DOHH2 (cell line): ENCODE measurements around the gene MB21D2.

ENCODE experiments used
- CTCF ChIP-seq: fragments of 200-600 bp; sonication (generic); IDR thresholded peaks from one replicate; pipeline ENCODE4 v1.5.1; 2014; ENCODE audit warnings: antibody characterized with exemption, mild to moderate bottlenecking, low read depth, low read length; ENCODE audit not compliant: poor library complexity, severe bottlenecking
- EZH2phosphoT487 ChIP-seq: fragments of 200-600 bp; sonication (generic); IDR thresholded peaks from 2 replicates; pipeline ENCODE4 v1.6.1; 2017; ENCODE audit warnings: borderline replicate concordance, mild to moderate bottlenecking, antibody characterized with exemption, low read length, moderate library complexity, mixed read lengths

- TF ChIP-seq CTCF (no peak), EZH2phosphoT487 (no peak)
These were observed 46.8 kb downstream of the MB21D2 start for GRCh38 chr3:192870822-192871221.
